Measurements from ENCODE around the gene COLGALT1.

GRCh38 chr19:17590866-17591265 is 35.4 kb downstream of the COLGALT1 start:
- TF ChIP-seq CTCF (IDR thresholded peaks at IDR 0.05) (no peak), POLR2A (IDR thresholded peaks at IDR 0.05) (no peak)

Data from thyroid gland (tissue), 4 donors.